B cell (primary cell): Measurements from ENCODE around the gene SLC6A5. TPM values are rescaled to one million over a fixed set of nuclear protein-coding genes. Genes with fewer than 3 reads are reported as not detected.
"Not testable (repeated sequence)": the region's sequence is repeated elsewhere in the genome, so short reads cannot be mapped to it uniquely, and the experiment has no call there.

Source experiments
- ATAC-seq: fragments of 200-7000 bp; cut with Tn5 transposase; one replicate; pipeline ENCODE4 v1.10.0; 2021; ENCODE audit warnings: low read depth, mild to moderate bottlenecking, moderate number of reproducible peaks, moderate library complexity
- CTCF ChIA-PET: fragments of 350-600 bp; sonication (Branson Sonifier 250); formaldehyde crosslinking; loops from one replicate; lab custom pipeline; 2021; ENCODE audit warnings: antibody characterized with exemption, inconsistent platforms; lab: Charles Lee
- POLR2A ChIA-PET: fragments of 350-600 bp; sonication (Branson Sonifier 250); formaldehyde crosslinking; loops from one replicate; lab custom pipeline; 2021; ENCODE audit warnings: antibody characterized with exemption; lab: Charles Lee
- DNase-seq: peaks from one replicate; pipeline ENCODE4 v3.0.0; 2013
- H2AFZ ChIP-seq: 2 replicates; pipeline ENCODE4 v1.6.1; 2012; ENCODE audit warnings: mild to moderate bottlenecking, low read depth, low read length; ENCODE audit not compliant: insufficient read depth, poor library complexity, severe bottlenecking
- H3K27ac ChIP-seq, 2 donors: 1 replicate in 1 of 2; 2 replicates in 1 of 2; pipeline ENCODE4 v1.5.1; 2012 to 2013; ENCODE audit warnings: low read length in 2 of 2, mild to moderate bottlenecking in 2 of 2, moderate library complexity in 1 of 2
- H3K27me3 ChIP-seq, 4 experiments: fragments of 200-600 bp in 1 of 4; sonication (generic) in 1 of 4; replicated peaks in 1 of 4; 1 replicate in 2 of 4; 2 replicates in 2 of 4; pipeline versions ENCODE4 v1.6.1 to v1.7.0; 2013 to 2016; ENCODE audit warnings: low read length in 3 of 4, mild to moderate bottlenecking in 2 of 4, mixed read lengths in 1 of 4, moderate library complexity in 1 of 4; ENCODE audit not compliant: insufficient read depth in 4 of 4, control insufficient read depth in 3 of 4; ENCODE audit errors: control extremely low read depth in 1 of 4
- H3K36me3 ChIP-seq, 2 experiments: replicated peaks in 1 of 2; 1 replicate in 1 of 2; 2 replicates in 1 of 2; pipeline versions ENCODE4 v1.6.1 to v1.7.1; 2013; ENCODE audit warnings: low read length in 1 of 2; ENCODE audit not compliant: insufficient read depth in 2 of 2, control insufficient read depth in 1 of 2; ENCODE audit errors: control extremely low read depth in 1 of 2, extremely low read depth in 1 of 2
- H3K4me1 ChIP-seq, 2 donors: fragments of 200-600 bp in 1 of 2; sonication (generic) in 1 of 2; 1 replicate in 1 of 2; 2 replicates in 1 of 2; pipeline versions ENCODE4 v1.5.1 to v1.6.1; 2013 to 2017; ENCODE audit warnings: low read length in 2 of 2; ENCODE audit not compliant: control insufficient read depth in 2 of 2, insufficient read depth in 2 of 2
- H3K4me2 ChIP-seq: replicated peaks from 2 replicates; pipeline ENCODE3; 2012; ENCODE audit warnings: mild to moderate bottlenecking, low read depth, low read length; ENCODE audit not compliant: poor library complexity, severe bottlenecking
- H3K4me3 ChIP-seq, 5 experiments: fragments of 200-600 bp in 1 of 5; sonication (generic) in 1 of 5; 1 replicate in 3 of 5; 2 replicates in 2 of 5; pipeline versions ENCODE4 v1.5.1 to v1.7.0; 2011 to 2016; ENCODE audit warnings: low read length in 4 of 5, mild to moderate bottlenecking in 4 of 5, low read depth in 2 of 5, control low read depth in 1 of 5, moderate library complexity in 1 of 5; ENCODE audit not compliant: insufficient read depth in 1 of 5; ENCODE audit errors: control extremely low read depth in 1 of 5, extremely low read depth in 1 of 5
- H3K79me2 ChIP-seq: fragments of 200-600 bp; sonication (generic); one replicate; pipeline ENCODE4 v1.6.0; 2016; ENCODE audit warnings: low read length; ENCODE audit not compliant: control insufficient read depth, insufficient read depth
- H3K9ac ChIP-seq: fragments of 200-600 bp; sonication (generic); 2 replicates; pipeline ENCODE4 v1.6.1; 2017; ENCODE audit warnings: mild to moderate bottlenecking, low read length, moderate library complexity
- H3K9me3 ChIP-seq, 3 donors: one replicate each; pipeline versions ENCODE4 v1.6.1 to v1.7.1; 2013; ENCODE audit warnings: low read length in 2 of 3; ENCODE audit not compliant: control insufficient read depth in 2 of 3, insufficient read depth in 1 of 3; ENCODE audit errors: control extremely low read depth in 1 of 3
- H4K20me1 ChIP-seq: 2 replicates; pipeline ENCODE4 v1.6.0; 2012; ENCODE audit warnings: mild to moderate bottlenecking, low read length; ENCODE audit not compliant: insufficient read depth, control insufficient read depth, poor library complexity, severe bottlenecking
- H3K27ac Mint-ChIP-seq: one replicate; pipeline ENCODE4 v1.8.0; 2021; ENCODE audit warnings: mixed read lengths
- H3K27me3 Mint-ChIP-seq: one replicate; pipeline ENCODE4 v1.8.0; 2021; ENCODE audit warnings: mixed read lengths
- H3K4me1 Mint-ChIP-seq: one replicate; pipeline ENCODE4 v1.8.0; 2021; ENCODE audit warnings: mixed read lengths
- H3K4me3 Mint-ChIP-seq: one replicate; pipeline ENCODE4 v1.8.0; 2021; ENCODE audit warnings: mixed read lengths
- H3K9me3 Mint-ChIP-seq: one replicate; pipeline ENCODE4 v1.8.0; 2022; ENCODE audit warnings: mixed read lengths; ENCODE audit not compliant: insufficient read depth
- CTCF ChIP-seq: fragments of 200-600 bp; IDR thresholded peaks from one replicate; pipeline ENCODE4 v1.8.0; 2022; ENCODE audit warnings: antibody characterized with exemption, mild to moderate bottlenecking
- EZH2 ChIP-seq: IDR thresholded peaks from 2 replicates; pipeline ENCODE4 v1.6.1; 2012; ENCODE audit warnings: borderline replicate concordance, low read depth, mild to moderate bottlenecking, moderate library complexity, low read length; ENCODE audit not compliant: insufficient read depth, poor library complexity, severe bottlenecking
- WGBS: methylation state at CpG from one replicate; pipeline ENCODE4 v1.1.5; 2013; ENCODE audit warnings: missing lambda C conversion rate; ENCODE audit not compliant: insufficient coverage; 5-methylcytosine and 5-hydroxymethylcytosine counted together
- intact Hi-C: fragments of 100-400 bp; cut with micrococcal nuclease; formaldehyde crosslinking; loops from one replicate; pipeline ENCODE4 v1.10.0; 2022
- polyA plus RNA-seq: library from polyadenylated mRNA; depleted of rRNA; stranded (reverse); fragments of >200 nt; gene quantifications from 2 replicates; pipeline ENCODE4 v1.2.3, GENCODE V29; 2012
- total RNA-seq, 2 donors: library from RNA; stranded (reverse); fragments of 120-200 nt in 1 of 2; gene quantifications; 1 replicate in 1 of 2; 2 replicates in 1 of 2; pipeline versions ENCODE4 v1.2.3 to v1.2.4, GENCODE V29; 2013 to 2022

SLC6A5 gene
- total and polyA plus RNA-seq, 2 donors (not counting 1 experiment from before 2014, with no cell fraction given): not detected

DNA sequence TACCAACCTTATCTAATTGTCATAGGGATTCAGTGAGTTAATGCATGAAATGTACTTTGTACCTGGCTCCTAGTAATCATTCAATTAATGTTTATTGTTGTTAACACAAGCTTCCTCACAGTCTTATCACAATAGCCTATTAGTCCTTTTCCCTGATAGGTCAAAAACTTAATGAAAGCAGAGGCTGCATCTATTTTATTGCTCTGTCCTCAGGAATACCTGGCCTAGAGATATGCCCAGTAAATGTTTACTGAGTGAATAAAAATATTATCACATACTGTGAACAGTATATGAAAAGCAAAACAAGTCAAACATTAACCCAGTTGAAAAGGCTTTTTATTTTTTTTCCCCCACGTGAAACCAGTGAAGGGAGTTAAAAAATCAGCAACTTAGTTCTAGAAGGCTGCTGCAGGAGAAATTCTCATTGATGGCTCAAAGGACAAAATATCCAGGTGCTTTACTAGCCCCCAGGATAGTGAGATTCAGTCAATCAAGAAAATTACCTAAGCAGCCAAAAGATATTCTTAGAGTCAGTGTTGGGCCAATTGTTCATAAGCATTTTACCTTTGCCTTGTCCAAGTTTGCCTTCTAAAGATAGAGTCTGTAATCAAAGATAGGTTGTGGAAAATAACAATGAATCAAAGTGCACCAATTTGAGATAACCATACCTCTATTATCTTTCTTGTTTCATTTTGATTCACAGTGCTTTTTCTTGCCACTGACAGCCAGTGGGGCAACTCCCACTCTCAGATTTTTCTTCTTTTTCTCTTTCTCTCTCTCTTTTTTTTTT, 34.4 kb upstream of the SLC6A5 start:
- ATAC-seq: no peak
- H4K20me1 ChIP-seq: no peaks in the 10 kb centered on the region
- Mint-ChIP-seq H3K4me3 (no peak overlapping the region), H3K27ac (no peak overlapping the region), H3K9me3 (no peaks in the 10 kb centered on the region), H3K27me3 (peaks cover 27% of the 10 kb centered on the region), H3K4me1 (no peaks in the 10 kb centered on the region)
- peaks cover 0 to 2% (median 0%) of the 10 kb centered on the region in 4 experiments for H3K27me3 ChIP-seq
- no peak overlapping the region for H3K4me2 ChIP-seq
- H3K27ac ChIP-seq: no peak overlapping the region
- no CpG with 5 or more reads among the region's 1 CpG for WGBS
- no peak for TF ChIP-seq CTCF
- TF ChIP-seq EZH2: no peak
- H3K79me2 ChIP-seq: no peaks in the 10 kb centered on the region
- H3K9ac ChIP-seq: no peak overlapping the region
- POLR2A ChIA-PET: no interaction called here
- no peaks in the 10 kb centered on the region for H3K36me3 ChIP-seq
- H2AFZ ChIP-seq: no peak overlapping the region
- H3K9me3 ChIP-seq: no peaks in the 10 kb centered on the region
- no peak for DNase-seq
- intact Hi-C loops: no loop called here
- H3K4me3 ChIP-seq: no peak overlapping the region
- no peaks in the 10 kb centered on the region for H3K4me1 ChIP-seq
- CTCF ChIA-PET: no interaction called here

DNA sequence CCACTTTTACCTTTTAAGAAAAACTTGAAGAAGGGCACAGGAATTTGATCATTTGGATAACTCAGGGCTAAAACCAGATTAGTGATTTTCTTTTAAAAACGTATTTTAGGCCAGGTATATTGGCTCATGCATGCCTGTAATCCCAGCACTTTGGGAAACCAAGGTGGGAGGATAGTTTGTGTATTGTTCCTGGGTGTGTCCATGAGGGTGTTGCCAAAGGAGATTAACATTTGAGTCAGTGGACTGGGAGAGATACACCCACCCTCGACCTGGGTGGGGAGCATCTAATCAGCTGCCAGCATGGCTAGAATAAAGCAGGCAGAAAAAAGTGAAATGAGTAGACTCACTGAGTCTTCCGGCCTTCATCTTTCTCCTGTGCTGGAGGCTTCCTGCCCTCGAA, 33.3 kb upstream of the SLC6A5 start:
- H3K9ac ChIP-seq, H3K4me3 Mint-ChIP-seq, H3K27me3 ChIP-seq, H3K4me1 ChIP-seq, H3K27ac Mint-ChIP-seq, H3K4me2 ChIP-seq, H4K20me1 ChIP-seq, DNase-seq, POLR2A ChIA-PET, H3K9me3 Mint-ChIP-seq, H3K79me2 ChIP-seq, CTCF ChIA-PET, ATAC-seq, H3K9me3 ChIP-seq, H3K4me3 ChIP-seq, H3K4me1 Mint-ChIP-seq, H3K27ac ChIP-seq, H2AFZ ChIP-seq, intact Hi-C loops, H3K36me3 ChIP-seq: not testable (repeated sequence)
- WGBS: 61% methylated on average over 4 of the region's 4 CpGs
- H3K27me3 Mint-ChIP-seq: peaks cover 27% of the 10 kb centered on the region
